Fibroblast of skin of abdomen (primary cell): Measurements from ENCODE around the gene ZNF177. TPM values are rescaled to one million over a fixed set of nuclear protein-coding genes. Genes with fewer than 3 reads are reported as not detected.
A peak's percentile ranks its signal among the peaks of the same experiment; 100 is the strongest.
"Not testable (repeated sequence)": the region's sequence is repeated elsewhere in the genome, so short reads cannot be mapped to it uniquely, and the experiment has no call there.

ENCODE experiments used
- DNase-seq: peaks from one replicate; pipeline ENCODE4 v3.0.0-alpha.2; 2013
- polyA plus RNA-seq, 2 experiments: library from polyadenylated mRNA; unstranded; fragments of 120-200 nt; gene quantifications; one replicate each; pipeline ENCODE4 v1.2.1, GENCODE V29; 2013; ENCODE audit not compliant: insufficient read length in 2 of 2

ZNF177 gene
- polyA plus RNA-seq (2013, experiment 1 of 2; ENCODE audit: insufficient read length) = 1.6 TPM
- polyA plus RNA-seq (2013, experiment 2 of 2; ENCODE audit: insufficient read length) = 2.6 TPM

- peak; percentile 6 for DNase-seq
These were observed at the start of gene ZNF177 for GRCh38 chr19:9362905-9363304. Gene ZNF177 (plus strand): TSS chr19:9363013. CDS start chr19:9378312, 15,299 bp downstream.

- DNase-seq = no peak
These were observed 49.1 kb upstream of the ZNF177 start for GRCh38 chr19:9313756-9314155.

DNA sequence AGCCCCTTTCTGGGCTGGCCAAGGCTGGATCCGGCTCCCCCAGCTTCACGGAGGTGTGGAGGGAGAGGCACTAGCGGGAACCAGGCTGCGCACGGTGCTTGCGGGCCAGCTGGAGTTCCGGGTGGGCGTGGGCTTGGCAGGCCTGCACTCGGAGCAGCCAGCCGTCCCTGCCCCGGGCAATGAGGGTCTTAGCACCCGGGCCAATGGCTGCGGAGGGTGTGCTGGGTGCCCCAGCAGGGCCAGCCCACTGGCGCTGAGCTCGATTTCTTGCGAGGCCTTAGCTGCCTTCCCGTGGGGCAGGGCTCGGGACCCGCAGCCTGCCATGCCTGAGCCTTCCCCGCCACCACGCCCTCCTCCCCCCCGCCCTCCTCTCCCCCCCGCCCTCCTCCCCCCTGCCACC, 41.5 kb upstream of the ZNF177 start:
- DNase-seq = no peak

GRCh38 chr19:9321756-9322155, 41.1 kb upstream of the ZNF177 start:
- DNase-seq = not testable (repeated sequence)

DNA sequence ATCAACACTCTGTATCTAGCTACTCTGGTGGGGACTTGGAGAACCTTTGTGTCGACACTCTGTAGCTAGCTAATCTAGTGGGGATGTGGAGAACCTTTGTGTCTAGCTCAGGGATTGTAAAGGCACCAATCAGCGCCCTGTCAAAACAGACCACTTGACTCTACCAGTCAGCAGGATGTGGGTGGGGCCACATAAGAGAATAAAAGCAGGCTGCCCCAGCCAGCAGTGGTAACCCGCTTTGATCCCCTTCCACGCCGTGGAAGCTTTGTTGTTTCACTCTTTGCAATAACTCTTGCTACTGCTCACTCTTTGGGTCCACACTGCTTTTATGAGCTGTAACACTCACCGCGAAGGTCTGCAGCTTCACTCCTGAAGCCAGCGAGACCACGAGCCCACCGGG, 40.6 kb upstream of the ZNF177 start:
- DNase-seq = not testable (repeated sequence)

DNA sequence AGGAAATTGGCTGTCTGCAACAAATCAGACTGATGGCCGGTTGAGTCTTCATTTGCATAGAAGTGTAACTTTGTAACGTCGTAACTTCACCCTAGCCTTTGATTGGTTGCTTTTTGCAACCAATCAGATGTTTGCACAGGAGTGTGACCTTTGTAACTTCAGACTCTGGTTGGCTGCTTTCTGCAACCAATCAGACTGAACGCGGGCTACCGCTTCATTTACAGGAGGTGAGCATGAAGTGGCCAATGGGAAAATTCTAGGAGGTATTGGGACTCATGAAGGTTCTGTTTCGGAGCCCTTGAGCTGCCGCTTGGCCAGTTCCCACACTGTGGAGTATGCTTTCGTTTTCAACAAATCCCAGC, 39.3 kb upstream of the ZNF177 start:
- peak; percentile 80 for DNase-seq

DNA sequence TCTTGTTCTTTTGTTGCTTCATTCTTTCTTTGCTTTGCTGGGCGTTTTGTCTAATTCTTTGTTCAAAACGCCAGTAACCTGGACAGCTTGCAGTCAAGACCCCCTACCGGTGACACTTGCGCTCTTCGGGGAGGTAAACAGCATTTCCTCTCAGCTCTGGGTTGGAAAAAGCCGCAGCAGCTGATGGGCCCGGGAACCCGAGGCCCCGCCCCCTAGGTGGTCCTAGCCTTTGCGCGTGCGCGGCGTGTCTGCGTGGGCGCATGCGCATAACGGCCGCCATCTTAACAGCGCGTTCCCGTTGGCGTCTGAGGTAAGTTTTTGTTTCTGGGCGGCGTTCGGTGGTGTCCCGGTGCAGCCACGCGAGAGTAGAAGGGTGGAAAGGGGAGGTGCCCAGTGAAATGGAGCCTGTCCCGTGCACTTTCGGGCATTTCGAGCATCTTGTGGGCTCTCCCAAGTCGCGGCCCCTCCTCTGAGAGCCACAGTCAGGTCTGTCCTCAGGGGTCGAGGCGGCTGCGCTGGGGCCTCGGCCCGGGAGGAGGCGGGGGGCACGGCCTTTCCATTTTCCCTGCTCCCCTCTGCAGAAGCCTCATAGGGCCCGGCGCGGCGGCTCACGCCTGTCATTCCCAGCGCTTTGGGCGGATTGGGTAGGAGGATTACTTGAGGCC, 38.8 kb upstream of the ZNF177 start, which contains the start of gene ZNF559:
Gene ZNF559, plus strand, starts transcription at position 261 of the 665 bp plus-strand sequence. CDS start 14,371 bp downstream, outside the sequence.
- peak; percentile 97 for DNase-seq

- no peak for DNase-seq
These were observed 38.2 kb upstream of the ZNF177 start for GRCh38 chr19:9324584-9324962.

GRCh38 chr19:9329999-9330398, 32.8 kb upstream of the ZNF177 start:
- DNase-seq = no peak

- DNase-seq = no peak
These were observed 20.1 kb upstream of the ZNF177 start for GRCh38 chr19:9342610-9343304.

GRCh38 chr19:9345005-9345404, 17.8 kb upstream of the ZNF177 start:
- no peak for DNase-seq

- no peak for DNase-seq
These were observed 14.6 kb upstream of the ZNF177 start for GRCh38 chr19:9348253-9348652.

GRCh38 chr19:9348671-9349070, 14.1 kb upstream of the ZNF177 start:
- DNase-seq = no peak

DNA sequence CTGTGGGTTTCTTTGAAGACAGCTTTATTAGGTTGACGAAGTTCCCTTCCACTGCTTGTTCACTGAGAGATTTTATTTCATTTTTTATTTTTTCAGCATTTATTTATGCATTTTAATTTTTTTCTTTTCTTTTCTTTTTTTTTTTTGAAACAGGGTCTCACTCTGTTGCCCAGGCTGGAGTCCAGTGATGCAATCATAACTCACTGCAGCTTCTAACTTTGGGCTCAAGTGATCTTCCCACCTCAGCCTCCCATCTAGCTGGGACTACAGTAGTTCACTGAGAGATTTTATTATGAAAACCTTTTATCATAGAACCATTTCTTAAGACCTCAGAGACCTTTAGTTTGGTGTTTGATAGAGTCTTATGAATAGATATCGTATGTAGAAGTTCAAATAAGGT, 10.3 kb upstream of the ZNF177 start:
- DNase-seq = no peak

DNA sequence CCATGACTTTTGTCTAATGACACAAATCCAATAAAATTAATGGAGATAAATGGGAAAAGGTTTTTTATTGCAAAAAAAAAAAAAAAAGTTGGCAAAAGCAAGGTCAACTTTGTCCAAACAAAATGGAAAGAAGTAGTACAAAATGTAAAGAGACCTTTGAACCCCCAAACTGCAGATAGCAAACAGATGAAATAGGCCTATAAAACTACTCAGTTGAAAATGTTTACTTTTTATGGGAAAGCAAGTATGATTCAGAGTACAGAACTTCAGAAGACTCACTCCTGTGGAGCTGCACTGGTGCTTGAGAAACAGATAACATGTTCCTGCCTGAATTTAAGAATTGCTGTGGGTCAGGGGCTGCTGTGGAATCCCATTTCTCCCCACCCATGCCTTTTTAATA, 9.8 kb upstream of the ZNF177 start:
- no peak for DNase-seq

GRCh38 chr19:9354651-9355050, 8.2 kb upstream of the ZNF177 start:
- no peak for DNase-seq

GRCh38 chr19:9370738-9371619, 8.2 kb downstream of the ZNF177 start:
- no peak for DNase-seq

GRCh38 chr19:9381361-9381785, 18.6 kb downstream of the ZNF177 start:
- DNase-seq = no peak

- peak; percentile 86 for DNase-seq
These were observed 44.1 kb downstream of the ZNF177 start for GRCh38 chr19:9406798-9407352.

DNA sequence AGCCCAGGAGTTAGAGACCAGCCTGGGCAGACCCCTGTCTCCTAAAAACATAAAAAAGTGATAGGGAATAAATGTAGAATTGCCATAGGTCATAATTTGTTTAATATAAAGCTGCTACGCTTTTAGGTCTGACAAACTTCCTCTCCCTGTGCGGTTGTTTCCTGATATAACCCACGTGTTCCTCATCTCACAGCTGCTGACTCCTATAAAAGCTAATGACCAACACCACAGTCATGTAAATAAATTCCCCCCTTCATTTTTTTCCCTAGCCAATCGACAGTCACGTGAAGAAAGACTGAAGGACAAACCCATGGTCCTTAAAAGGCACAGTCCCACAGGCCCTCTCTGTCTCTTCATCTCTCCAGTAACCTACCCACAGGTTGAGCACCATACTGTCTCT, 45.0 kb downstream of the ZNF177 start:
- DNase-seq = no peak

GRCh38 chr19:9413240-9413954, 50.6 kb downstream of the ZNF177 start:
- no peak for DNase-seq

DNA sequence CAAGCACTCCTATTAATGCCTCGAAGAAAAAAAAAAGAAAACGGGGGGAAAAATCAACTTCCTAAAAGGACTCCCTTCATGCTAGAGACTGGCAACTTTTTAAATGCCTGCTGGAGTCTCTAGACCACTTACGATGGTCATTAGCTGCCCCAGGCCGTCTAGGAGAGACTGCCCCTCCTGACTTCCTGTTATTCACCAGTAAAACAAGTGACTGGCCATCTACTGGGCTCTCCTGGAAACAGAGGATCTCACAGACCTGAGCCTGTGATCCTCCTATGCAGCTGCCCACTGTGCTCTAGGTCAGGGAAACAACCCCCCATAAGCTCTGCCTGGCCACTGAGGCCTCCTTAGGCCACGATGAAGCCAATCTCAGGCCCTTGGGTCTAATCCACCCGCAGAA, 65.1 kb downstream of the ZNF177 start:
- DNase-seq = no peak
